B cell (primary cell): Measurements from ENCODE around the gene HBZ.
"Not testable (repeated sequence)": the region's sequence is repeated elsewhere in the genome, so short reads cannot be mapped to it uniquely, and the experiment has no call there.

Source experiments
- EZH2 ChIP-seq: IDR thresholded peaks from 2 replicates; pipeline ENCODE4 v1.6.1; 2012; ENCODE audit warnings: borderline replicate concordance, low read depth, mild to moderate bottlenecking, moderate library complexity, low read length; ENCODE audit not compliant: insufficient read depth, poor library complexity, severe bottlenecking
- TF ChIP-seq, protein P1 (sequence below): fragments of 200-600 bp; IDR thresholded peaks from one replicate; pipeline ENCODE4 v1.8.0; 2022; ENCODE audit warnings: antibody characterized with exemption, mild to moderate bottlenecking

DNA sequence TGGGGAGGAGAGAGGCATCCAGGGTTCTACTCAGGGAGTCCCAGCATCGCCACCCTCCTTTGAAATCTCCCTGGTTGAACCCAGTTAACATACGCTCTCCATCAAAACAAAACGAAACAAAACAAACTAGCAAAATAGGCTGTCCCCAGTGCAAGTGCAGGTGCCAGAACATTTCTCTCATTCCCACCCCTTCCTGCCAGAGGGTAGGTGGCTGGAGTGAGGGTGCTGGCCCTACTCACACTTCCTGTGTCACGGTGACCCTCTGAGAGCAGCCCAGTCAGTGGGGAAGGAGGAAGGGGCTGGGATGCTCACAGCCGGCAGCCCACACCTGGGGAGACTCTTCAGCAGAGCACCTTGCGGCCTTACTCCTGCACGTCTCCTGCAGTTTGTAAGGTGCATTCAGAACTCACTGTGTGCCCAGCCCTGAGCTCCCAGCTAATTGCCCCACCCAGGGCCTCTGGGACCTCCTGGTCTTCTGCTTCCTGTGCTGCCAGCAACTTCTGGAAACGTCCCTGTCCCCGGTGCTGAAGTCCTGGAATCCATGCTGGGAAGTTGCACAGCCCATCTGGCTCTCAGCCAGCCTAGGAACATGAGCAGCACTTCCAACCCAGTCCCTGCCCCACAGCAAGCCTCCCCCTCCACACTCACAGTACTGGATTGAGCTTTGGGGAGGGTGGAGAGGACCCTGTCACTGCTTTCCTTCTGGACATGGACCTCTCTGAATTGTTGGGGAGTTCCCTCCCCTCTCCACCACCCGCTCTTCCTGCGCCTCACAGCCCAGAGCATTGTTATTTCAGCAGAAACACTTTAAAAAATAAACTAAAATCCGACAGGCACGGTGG, 21.7 kb downstream of the HBZ start:
- TF ChIP-seq, protein P1, sequence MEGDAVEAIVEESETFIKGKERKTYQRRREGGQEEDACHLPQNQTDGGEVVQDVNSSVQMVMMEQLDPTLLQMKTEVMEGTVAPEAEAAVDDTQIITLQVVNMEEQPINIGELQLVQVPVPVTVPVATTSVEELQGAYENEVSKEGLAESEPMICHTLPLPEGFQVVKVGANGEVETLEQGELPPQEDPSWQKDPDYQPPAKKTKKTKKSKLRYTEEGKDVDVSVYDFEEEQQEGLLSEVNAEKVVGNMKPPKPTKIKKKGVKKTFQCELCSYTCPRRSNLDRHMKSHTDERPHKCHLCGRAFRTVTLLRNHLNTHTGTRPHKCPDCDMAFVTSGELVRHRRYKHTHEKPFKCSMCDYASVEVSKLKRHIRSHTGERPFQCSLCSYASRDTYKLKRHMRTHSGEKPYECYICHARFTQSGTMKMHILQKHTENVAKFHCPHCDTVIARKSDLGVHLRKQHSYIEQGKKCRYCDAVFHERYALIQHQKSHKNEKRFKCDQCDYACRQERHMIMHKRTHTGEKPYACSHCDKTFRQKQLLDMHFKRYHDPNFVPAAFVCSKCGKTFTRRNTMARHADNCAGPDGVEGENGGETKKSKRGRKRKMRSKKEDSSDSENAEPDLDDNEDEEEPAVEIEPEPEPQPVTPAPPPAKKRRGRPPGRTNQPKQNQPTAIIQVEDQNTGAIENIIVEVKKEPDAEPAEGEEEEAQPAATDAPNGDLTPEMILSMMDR, result not testable (repeated sequence)
- TF ChIP-seq EZH2, result not testable (repeated sequence)
